NCI-H345 treated with DMSO at 0.1 percent for 48 hours (cell line): ENCODE measurements around the gene TAF1A.
"Not testable (repeated sequence)": the region's sequence is repeated elsewhere in the genome, so short reads cannot be mapped to it uniquely, and the experiment has no call there.

Experiments used
- DNase-seq: peaks from one replicate; lab custom pipeline; 2025; ENCODE audit not compliant: unreplicated experiment; lab: John Stamatoyannopoulos, UW

The TAF1A gene

DNA sequence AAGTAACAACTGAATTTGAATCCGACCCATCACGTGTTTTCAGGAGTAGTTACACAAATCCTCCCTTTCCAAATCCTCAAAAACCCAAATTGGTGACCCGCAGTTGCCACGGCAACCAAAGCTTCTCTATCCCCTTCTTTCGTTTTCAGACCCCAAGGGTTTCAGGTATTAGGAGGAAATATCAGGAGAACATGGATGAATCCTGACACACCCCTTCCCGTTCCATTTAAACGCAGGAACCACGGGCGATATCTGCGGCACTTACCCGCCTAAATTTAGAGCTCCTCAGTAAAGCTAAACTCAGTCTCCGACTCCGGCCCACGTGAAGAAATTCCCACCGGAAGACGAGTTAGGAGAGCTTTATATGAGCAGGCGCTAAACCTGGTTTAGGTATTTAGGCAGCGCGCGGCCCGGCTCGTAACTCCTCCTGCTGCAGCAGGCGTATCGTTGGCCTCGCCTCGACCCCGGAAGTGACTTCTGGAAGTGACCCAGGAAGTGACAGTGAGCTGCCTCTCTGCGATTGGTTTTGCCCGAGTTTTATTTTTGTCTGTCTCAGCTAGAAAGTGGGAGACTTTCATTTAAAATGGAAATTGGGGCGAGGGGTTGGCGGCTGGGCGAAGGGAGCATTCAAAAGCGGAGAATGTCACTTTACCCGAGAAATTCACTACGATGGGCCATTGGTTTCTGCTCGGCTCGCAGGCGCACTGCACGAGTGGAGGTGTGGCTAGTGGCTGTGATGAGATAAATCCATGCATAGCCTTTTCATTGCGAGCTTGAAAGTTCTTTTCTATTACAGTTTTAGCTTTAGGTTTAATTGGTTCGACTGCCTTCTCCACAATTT, at the start of gene TAF1A:
TAF1A (minus strand) TSS at position 472 of the 841 bp plus-strand sequence.
- peak; percentile 85 for DNase-seq

DNA sequence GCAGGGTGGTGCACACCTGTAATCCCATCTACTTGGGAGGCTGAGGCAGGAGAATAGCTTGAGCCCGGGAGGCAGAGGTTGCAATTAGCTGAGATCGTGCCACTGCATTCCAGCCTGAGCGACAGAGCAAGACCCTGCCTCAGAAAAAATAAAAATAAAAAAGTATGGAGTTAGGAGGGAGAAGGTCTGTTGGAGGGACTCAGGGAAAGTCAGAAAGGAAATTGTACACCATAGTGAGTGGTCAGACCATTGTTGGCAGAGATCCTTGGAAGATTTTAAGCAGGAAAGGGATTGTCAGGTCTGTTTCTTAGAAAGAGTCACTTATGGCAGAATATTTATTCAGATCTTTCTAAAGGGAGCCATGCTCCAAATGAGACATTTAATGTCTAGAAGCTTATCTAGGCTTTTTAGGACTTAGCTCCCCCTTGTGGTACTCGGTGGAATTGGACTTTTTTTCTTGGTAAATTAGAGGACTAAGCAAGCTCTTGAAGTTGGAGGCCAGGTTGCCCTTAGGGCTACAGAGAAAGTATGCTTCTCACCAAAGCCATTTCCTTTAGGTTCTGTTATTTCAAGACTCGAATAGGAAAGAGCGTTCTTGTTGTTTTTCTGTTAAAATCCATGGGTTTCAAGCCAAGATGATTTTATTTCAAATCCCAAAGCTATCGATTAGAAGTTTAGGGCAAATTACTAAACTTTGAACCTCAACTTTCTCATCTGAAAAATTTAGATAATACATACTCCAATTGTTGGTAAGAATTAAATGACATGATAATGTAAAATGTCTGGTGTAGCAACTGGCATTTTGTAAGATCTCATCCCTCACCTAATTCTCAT, 44.7 kb upstream of the TAF1A start:
- DNase-seq, result peak; percentile 77

DNA sequence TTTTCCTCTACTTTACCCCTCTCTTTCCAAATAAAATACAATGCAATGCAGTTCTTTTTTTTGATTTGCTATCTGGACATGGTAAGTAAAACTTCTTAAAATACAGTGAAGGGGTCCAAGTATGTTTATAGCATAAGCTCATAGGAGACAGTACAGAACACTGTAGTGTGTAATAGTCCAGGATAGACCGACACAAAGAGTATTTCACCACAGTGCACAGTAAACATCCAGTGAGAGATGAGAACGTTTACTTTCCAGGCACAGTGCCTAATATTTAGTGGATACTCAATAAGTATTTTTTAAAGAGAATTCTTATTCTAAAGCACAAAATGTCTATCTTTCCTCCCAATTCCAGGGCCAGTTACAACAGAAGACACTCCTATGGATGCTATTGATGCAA, 43.0 kb upstream of the TAF1A start:
- DNase-seq, result no peak

DNA sequence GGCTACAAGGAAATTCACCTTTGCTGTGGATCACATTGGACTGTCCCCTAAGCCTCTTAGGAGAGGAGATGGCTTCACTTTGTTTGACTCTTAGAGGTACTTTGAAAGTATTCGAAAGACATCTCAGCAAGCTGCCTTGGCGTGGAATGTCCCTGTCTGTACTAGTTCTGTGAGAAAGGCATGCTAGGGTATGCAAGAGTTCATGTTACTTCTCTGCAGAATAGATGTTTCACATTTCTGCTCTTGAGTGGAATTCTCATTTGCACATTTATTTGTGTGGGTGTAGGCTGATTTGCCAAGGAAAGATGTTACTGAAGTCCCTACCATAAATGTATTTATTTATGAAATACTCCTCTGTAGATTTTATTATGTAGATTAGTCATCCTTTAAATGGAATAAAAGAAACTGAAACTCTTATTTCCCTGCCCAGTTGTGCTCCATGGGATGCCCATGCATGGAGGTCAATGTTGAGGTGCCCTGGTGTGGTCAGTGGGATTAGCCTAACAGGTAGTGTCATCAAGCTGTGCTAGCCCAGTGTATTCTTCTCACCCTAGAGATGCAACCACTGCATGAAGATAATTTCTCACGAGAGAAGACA, 42.0 kb upstream of the TAF1A start:
- no peak for DNase-seq

DNA sequence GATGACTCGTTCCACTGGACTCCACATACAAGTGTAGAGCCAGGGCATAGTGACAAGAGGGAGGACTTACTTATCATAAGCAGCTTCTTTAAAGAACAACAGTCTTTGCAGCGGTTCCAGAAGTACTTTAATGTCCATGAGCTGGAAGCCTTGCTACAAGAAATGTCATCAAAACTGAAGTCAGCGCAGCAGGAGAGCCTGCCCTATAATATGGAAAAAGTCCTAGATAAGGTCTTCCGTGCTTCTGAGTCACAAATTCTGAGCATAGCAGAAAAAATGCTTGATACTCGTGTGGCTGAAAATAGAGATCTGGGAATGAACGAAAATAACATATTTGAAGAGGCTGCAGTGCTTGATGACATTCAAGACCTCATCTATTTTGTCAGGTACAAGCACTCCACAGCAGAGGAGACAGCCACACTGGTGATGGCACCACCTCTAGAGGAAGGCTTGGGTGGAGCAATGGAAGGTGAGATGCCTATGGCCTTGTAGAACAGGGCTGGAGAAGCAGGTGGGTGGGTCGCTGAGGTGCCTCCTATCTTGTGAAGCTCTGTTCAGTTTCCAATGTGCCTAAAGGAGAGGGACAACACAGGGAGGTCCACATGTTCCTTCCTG, 40.3 kb upstream of the TAF1A start:
- DNase-seq, result no peak

DNA sequence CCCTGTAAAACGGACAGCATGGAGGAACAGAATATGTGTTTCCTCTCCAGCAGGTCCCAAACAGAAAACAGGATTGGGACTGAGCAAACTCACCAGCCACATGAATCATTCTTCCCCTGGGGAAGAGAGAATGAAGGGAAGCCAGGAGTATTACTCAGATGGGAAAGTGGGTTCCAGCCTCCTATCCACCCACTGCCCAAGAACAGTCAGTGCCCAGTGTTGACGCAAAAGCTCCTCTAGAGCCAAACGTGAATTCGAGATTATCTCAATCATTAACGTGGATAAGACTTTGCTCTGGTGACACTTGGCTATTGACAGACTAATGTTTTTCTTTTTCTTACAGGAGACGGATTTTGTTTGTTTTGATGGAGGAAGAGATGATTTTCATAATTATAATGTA, 37.5 kb upstream of the TAF1A start:
- no peak for DNase-seq

DNA sequence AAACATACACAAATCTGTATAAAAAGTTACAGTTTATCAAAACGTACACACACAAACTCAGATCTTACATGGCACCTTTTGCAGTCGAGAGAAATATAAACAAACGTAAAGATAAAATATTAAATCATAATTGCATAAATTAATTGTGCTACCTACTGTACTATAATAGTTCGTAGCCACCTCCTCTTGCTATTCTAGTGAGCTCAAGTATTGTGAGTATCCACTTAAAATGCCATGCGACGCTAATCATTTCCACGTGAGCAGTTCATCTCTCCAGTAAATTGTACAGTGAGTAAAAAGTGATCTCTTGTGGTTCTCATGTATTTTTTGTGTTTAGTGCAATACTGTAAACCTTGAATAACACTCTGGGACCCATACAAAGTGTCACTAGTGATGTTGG, 34.5 kb upstream of the TAF1A start:
- no peak for DNase-seq

DNA sequence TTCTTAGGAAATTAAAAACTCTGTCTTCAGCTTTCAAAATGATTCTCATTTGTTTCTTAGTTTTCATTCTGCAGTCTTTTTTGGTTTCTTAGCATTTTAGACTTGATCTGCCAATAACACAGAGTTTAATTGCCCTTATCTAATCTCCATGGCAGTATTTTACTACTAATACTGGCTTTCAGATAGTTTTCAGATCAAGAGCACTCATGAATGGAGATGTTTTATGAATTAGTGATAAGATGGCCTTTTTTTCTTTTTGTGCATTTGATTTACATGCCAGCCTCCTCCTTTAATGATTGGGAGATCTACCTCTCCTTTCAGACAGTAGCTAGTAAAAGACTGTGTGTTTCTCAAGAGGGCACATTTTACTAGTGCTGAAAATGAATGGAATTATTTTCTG, 33.7 kb upstream of the TAF1A start:
- no peak for DNase-seq

DNA sequence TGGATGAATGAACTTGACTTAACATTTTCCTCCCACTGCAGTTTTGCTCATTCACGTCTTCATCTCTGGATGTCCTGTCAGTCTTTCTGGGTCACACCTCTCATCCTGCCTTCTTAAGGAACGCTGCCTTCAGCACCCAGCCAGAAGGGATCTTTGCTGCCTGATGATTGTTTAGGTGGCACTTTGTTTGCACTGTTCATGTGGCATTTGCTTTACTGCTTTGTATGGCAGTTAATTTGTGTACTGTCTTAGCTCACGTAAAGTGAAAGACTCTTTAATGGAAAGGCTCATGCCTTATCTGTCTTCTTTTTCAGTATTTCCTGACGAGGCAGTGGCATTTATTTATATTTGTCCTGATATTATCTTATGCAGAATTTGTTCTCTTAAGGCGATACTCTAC, 33.0 kb upstream of the TAF1A start:
- no peak for DNase-seq

DNA sequence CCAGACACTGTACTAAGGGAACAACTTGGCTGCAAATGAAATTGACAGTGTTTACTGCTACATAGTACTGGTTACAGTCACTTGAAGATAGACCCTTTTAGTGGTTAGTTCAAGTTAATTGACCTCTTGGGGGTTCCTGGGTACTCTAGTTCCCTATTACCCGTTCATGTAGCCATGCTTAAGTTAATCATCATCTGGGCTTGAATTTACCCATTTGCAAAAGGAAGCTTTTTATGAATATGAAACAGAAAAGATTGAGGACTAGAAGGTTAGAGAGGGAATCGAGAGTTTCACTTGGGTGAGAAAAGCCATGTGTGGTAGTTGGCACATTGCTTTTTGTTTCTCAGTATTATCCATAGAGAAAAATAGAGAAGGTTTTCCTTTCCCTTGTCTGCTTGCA, 30.8 kb upstream of the TAF1A start:
- no peak for DNase-seq

DNA sequence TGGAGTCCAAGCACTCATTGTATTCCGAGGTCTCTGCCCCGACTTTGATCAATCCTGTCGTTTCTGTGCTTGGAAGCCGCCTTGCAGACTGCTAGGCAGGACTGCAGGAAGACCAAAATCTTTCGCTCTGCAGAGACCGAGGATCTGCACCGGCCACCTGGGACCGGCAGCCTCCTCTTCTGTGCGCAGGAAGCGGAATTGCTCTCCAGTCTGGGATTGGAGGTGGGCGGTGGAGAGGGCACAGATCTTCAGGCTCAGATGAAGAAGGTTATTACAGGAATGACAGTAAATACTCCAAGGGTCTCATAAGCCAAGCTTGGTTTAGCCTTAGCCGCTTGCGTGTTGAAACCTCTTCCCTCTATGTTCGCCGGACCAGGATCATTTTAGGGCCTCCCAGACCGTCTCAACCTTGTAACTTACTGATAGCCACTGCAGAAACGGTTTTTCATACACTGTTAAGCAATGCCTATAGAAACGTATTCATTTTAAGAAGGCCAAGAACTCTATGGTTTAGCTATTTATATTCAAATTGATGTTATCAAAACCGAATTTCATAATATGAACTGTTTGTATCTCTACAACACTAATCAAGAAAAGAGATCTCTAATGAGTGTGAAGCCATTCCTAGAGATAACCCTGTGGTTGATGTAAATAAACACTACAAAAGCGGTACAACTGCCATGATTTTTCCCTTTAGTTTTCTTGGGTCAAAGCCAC, 29.3 kb upstream of the TAF1A start:
- peak; percentile 10 for DNase-seq

DNA sequence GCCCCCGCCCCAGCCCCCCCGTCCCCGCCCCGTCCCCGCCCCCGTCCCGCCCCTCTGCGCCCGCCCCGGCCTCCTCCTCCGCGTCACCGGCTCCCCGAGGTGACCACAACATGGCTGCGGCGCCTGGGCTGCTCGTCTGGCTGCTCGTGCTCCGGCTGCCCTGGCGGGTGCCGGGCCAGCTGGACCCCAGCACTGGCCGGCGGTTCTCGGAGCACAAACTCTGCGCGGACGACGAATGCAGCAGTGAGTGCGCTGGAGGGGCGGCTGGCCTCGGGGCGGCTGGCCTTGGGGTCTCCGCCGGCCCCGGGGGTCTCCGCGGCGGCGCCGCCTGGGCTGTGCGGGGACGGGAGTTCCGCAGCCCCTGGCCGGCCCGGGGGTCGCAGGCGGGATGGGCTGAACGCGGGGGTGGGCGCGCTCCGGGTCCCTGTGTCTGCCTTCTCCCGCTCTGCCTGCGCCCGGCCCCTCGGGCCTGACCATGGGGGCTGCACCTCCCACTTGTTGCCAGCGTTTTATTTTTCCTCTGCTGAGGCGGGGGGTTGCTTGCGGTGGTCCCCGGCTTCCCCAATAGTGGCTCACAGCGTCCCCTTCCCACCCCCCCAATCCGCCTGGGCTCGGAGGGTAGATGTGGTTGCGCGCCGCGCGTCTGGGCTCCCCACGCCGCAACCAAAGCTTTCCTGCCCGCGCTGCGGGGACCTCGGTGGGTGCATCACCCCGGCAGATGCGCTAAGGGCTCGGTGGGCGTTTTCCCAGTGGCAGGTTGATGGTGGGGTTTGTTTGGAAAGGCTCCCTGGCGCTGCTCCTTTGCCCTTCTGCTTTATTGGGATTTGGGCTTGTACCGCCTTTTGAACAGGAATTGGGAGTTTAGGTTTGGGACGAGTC, 28.5 kb upstream of the TAF1A start, which contains the start of gene MIA3:
MIA3 (plus strand) TSS at position 97 of the 879 bp plus-strand sequence; CDS start at position 111, 14 bp downstream.
- DNase-seq, result peak; percentile 49

DNA sequence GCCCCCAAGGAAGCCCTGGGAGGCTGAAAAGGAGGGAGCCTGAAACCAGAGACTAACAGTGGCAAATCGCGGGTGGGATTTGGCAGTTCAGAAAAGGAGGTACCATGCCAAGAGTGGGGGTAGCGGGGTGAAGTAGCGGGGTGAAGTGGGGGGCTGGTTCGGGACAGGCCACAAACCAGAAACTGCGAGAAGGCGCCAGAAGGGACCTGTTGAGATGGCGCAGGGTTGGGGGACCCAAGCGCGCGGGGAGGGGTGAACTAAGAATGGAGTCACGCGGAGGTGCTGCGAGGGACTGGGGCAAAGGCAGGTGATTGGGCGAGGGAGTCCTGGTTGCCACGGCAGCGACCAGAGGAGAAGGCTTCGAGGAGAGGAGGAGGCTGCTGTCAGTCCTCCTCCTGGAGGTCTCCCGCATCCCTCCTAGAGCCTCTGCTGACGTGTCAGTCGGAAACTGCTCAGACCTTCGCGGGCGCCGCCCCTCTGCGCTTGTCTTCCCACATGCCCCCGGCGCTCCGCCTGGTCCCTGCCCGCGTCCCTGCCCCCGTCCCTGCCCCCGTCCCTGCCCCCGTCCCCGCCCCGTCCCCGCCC, 27.7 kb upstream of the TAF1A start:
- DNase-seq, result peak; percentile 91

DNA sequence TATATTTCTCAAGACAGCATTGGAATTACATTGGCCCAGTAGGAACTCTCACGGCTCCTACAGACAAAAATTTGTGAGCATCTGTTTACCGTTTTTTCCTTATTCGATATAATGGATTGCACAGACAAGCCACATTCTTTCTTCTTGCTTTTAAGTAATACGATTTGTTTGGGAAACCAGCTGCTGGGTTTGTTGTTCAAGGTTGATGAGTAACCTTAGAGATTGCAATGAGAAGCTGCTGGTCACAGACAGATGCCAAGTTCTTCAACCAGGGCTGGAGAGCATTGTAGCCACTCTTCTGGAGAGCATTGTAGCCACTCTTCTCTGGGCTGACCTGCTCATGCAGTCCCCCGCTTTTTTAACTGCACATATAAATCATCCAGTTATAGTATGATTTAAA, 26.8 kb upstream of the TAF1A start:
- DNase-seq, result no peak

DNA sequence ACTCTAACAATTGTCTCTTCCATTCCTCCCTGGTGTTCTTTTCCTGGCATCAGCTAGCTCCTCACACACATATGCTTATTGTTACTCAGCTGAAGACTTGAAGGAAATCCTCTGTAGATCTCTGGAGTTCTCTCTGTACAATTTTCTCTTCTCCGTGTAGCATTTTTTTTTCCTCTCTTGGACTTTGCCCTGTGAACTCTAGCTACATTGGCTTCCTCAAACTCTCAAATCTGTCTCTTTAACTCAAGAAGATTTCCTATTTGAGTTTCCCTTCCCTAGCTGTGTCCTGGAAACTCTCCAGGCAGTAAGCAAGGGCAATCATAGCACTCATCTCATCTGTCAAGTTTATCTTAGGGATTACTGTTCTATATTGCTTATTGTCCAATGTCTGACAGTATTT, 23.9 kb upstream of the TAF1A start:
- no peak for DNase-seq

DNA sequence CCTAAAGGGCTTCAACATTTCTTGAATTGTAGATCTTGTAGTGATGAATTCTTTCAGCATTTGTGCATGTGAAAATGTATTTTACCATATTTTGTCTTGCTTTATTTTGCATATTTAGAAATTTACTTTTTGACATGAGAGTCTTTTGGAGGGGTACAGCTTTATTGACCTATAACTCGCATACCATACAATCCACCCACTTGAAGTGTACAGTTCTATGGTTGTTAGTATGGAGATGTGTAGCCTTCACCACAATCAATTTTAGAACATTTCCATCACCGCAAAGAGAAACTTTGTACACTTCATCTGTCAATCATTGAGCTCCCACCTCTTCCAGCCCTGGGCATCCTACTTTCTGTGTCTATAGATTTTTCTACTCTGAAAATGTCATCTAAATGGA, 21.0 kb upstream of the TAF1A start:
- no peak for DNase-seq

DNA sequence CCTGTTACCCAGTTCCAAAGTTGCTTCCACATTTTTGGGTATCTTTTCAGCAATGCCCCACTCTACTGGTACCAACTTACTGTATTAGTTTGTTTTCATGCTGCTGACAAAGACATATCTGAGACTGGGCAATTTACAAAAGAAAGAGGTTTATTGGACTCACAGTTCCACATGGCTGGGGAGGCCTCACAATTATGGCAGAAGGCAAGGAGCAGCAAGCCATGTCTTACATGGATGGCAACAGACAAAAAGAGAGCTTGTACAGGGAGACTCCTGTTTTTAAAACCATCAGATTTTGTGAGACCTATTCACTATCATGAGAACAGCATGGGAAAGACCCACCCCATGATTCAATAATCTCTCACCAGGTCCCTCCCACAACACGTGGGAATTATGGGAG, 19.4 kb upstream of the TAF1A start:
- DNase-seq, result not testable (repeated sequence)

DNA sequence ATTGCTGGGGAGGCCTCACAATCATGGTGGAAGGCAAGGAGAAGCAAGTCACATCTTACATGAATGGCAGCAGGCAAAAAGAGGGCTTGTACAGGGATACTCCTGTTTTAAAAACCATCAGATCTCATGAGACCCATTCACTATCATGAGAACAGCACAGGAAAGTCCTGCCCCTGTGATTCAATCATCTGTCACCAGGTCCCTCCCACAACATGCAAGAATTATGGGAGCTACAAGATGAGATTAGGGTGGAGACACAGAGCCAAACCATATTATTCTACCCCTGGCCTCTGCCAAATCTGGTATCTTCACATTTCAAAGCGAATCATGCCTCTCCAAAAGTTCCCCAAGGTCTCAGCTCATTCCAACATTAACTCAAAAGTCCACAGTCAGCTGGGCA, 17.0 kb upstream of the TAF1A start:
- no peak for DNase-seq

DNA sequence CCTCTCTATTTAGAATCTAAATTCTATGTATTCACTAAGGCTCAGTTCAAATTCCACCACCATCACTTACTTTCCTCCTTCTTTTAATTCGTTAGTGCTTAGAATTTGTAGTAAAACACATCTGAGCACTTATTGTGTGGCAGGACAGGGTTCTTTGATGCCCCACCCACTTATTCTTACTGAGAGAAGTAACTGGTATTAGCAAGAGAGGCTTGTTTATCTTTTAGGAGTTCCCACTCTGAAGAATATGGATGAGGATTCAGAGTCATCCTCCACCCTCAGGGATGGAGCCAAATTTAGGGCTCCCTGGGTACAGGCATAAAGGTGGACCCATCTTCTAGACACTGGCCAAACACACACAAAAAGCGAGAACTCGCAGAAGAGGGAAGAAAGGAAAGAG, 11.5 kb upstream of the TAF1A start:
- no peak for DNase-seq
